Peyer's patch (tissue), 4 donors: ENCODE data around the gene CILP2.

Source experiments
- CTCF ChIP-seq, 6 experiments: fragments of 450-650 bp in 4 of 6; fragments of 200-600 bp in 2 of 6; sonication (generic) in 1 of 6; IDR thresholded peaks; one replicate each; pipeline ENCODE4 v1.5.1; 2017 to 2019; ENCODE audit warnings: antibody characterized with exemption in 6 of 6, mild to moderate bottlenecking in 3 of 6, moderate library complexity in 1 of 6
- POLR2A ChIP-seq, 2 donors: fragments of 450-650 bp; IDR thresholded peaks; one replicate each; pipeline ENCODE4 v1.5.1; 2017; ENCODE audit warnings: antibody characterized with exemption in 2 of 2, mild to moderate bottlenecking in 2 of 2, moderate library complexity in 2 of 2

- TF ChIP-seq CTCF (IDR thresholded peaks at IDR 0.05) (no peak), POLR2A (IDR thresholded peaks at IDR 0.05) (no peak)
These were observed 33.2 kb downstream of the CILP2 start for GRCh38 chr19:19571071-19571786.
